Trophoblast cell (in vitro differentiated cells and primary cell): ENCODE data around the gene ADARB2.

Source experiments
- DNase-seq, 2 donors: peaks; one replicate each; pipeline ENCODE4 v3.0.0-alpha.2; 2016
- H2AFZ ChIP-seq: 2 replicates; pipeline ENCODE4 v1.6.1; 2013; ENCODE audit warnings: low read length, moderate library complexity, mild to moderate bottlenecking; ENCODE audit not compliant: insufficient read depth, poor library complexity
- H2AK5ac ChIP-seq: 2 replicates; pipeline ENCODE4 v1.6.1; 2013; ENCODE audit warnings: mild to moderate bottlenecking, low read length
- H2BK120ac ChIP-seq: 2 replicates; pipeline ENCODE4 v1.6.1; 2013; ENCODE audit warnings: low read length, mild to moderate bottlenecking, moderate library complexity; ENCODE audit not compliant: insufficient read depth, poor library complexity
- H2BK12ac ChIP-seq: 2 replicates; pipeline ENCODE4 v1.6.1; 2013; ENCODE audit warnings: mild to moderate bottlenecking, low read length, moderate library complexity
- H2BK5ac ChIP-seq: 2 replicates; pipeline ENCODE4 v1.6.1; 2013; ENCODE audit warnings: low read length, low read depth, moderate library complexity, mild to moderate bottlenecking; ENCODE audit not compliant: poor library complexity
- H3K14ac ChIP-seq: 2 replicates; pipeline ENCODE4 v1.6.1; 2013; ENCODE audit warnings: mild to moderate bottlenecking, low read length
- H3K18ac ChIP-seq: 2 replicates; pipeline ENCODE4 v1.6.1; 2013; ENCODE audit warnings: mild to moderate bottlenecking, low read length
- H3K23ac ChIP-seq: 2 replicates; pipeline ENCODE4 v1.6.1; 2013; ENCODE audit warnings: low read length
- H3K27ac ChIP-seq: 2 replicates; pipeline ENCODE4 v1.5.1; 2013; ENCODE audit warnings: low read depth, mild to moderate bottlenecking, inconsistent platforms, low read length, moderate library complexity
- H3K27me3 ChIP-seq: 2 replicates; pipeline ENCODE4 v1.6.1; 2013; ENCODE audit warnings: inconsistent platforms, mild to moderate bottlenecking, low read length, moderate library complexity; ENCODE audit not compliant: insufficient read depth
- H3K36me3 ChIP-seq, 2 experiments: 1 replicate in 1 of 2; 2 replicates in 1 of 2; pipeline ENCODE4 v1.6.1; 2013; ENCODE audit warnings: low read length in 2 of 2, mild to moderate bottlenecking in 2 of 2, moderate library complexity in 1 of 2; ENCODE audit not compliant: insufficient read depth in 2 of 2, control insufficient read depth in 1 of 2
- H3K4ac ChIP-seq: 2 replicates; pipeline ENCODE4 v1.6.1; 2013; ENCODE audit warnings: low read depth, mild to moderate bottlenecking, low read length, moderate library complexity
- H3K4me1 ChIP-seq, 2 experiments: 1 replicate in 1 of 2; 2 replicates in 1 of 2; pipeline ENCODE4 v1.6.1; 2013; ENCODE audit warnings: low read length in 2 of 2, mild to moderate bottlenecking in 2 of 2, moderate library complexity in 1 of 2; ENCODE audit not compliant: insufficient read depth in 2 of 2, control insufficient read depth in 1 of 2
- H3K4me2 ChIP-seq: 2 replicates; pipeline ENCODE4 v1.6.1; 2013; ENCODE audit warnings: inconsistent platforms, mild to moderate bottlenecking, low read length, moderate library complexity
- H3K4me3 ChIP-seq: 2 replicates; pipeline ENCODE4 v1.5.1; 2013; ENCODE audit warnings: mild to moderate bottlenecking, low read depth, low read length, inconsistent platforms
- H3K79me1 ChIP-seq: one replicate; pipeline ENCODE4 v1.6.1; 2013; ENCODE audit warnings: low read length
- H3K79me2 ChIP-seq: 2 replicates; pipeline ENCODE4 v1.6.1; 2013; ENCODE audit warnings: low read length, mild to moderate bottlenecking; ENCODE audit not compliant: control insufficient read depth, insufficient read depth, poor library complexity
- H3K9ac ChIP-seq: 2 replicates; pipeline ENCODE4 v1.6.1; 2013; ENCODE audit warnings: mild to moderate bottlenecking, low read length
- H3K9me3 ChIP-seq: 2 replicates; pipeline ENCODE4 v1.6.1; 2013; ENCODE audit warnings: low read depth, mild to moderate bottlenecking, control low read depth, inconsistent platforms, low read length; ENCODE audit not compliant: insufficient read depth
- H4K12ac ChIP-seq: 2 replicates; pipeline ENCODE4 v1.6.1; 2013; ENCODE audit warnings: low read depth, mild to moderate bottlenecking, low read length, moderate library complexity
- H4K8ac ChIP-seq: 2 replicates; pipeline ENCODE4 v1.6.1; 2013; ENCODE audit warnings: low read depth, mild to moderate bottlenecking, low read length, moderate library complexity
- H4K91ac ChIP-seq: one replicate; pipeline ENCODE4 v1.6.1; 2013; ENCODE audit warnings: low read depth, mild to moderate bottlenecking, low read length, moderate library complexity
- WGBS: extraction: QIAGEN DNeasy Blood & Tissue Kit; methylation state at CpG from one replicate; pipeline ENCODE4 v1.1.7; 2013; ENCODE audit warnings: missing lambda C conversion rate; ENCODE audit not compliant: insufficient read length, insufficient coverage; ENCODE audit errors: extremely low coverage; 5-methylcytosine and 5-hydroxymethylcytosine counted together

ADARB2 gene

GRCh38 chr10:1366322-1366691 lies 371.0 kb downstream of the ADARB2 start:
- no peak overlapping the region for H3K27ac ChIP-seq
- no peak overlapping the region for H2BK12ac ChIP-seq
- no peak overlapping the region for H3K4ac ChIP-seq
- H3K4me3 ChIP-seq: no peak overlapping the region
- no peak overlapping the region for H4K91ac ChIP-seq
- H3K23ac ChIP-seq: no peak overlapping the region
- no peaks in the 10 kb centered on the region for H3K79me1 ChIP-seq
- H3K18ac ChIP-seq: no peak overlapping the region
- H2AK5ac ChIP-seq: no peak overlapping the region
- no peak overlapping the region for H2AFZ ChIP-seq
- H3K9ac ChIP-seq: no peak overlapping the region
- no peaks in the 10 kb centered on the region for H3K27me3 ChIP-seq
- H3K36me3 ChIP-seq: no peaks in the 10 kb centered on the region
- H3K4me1 ChIP-seq: peaks cover 3 to 8% of the 10 kb centered on the region in 2 experiments
- H2BK5ac ChIP-seq: no peak overlapping the region
- peaks cover 2% of the 10 kb centered on the region for H3K79me2 ChIP-seq
- no peak overlapping the region for H2BK120ac ChIP-seq
- no peak overlapping the region for H4K8ac ChIP-seq
- no peak overlapping the region for H3K4me2 ChIP-seq
- DNase-seq: no peak
- no CpG with 5 or more reads among the region's 6 CpGs for WGBS
- no peak overlapping the region for H4K12ac ChIP-seq
- no peak overlapping the region for H3K14ac ChIP-seq
- peaks cover 2% of the 10 kb centered on the region for H3K9me3 ChIP-seq

- Histone ChIP-seq H3K14ac (no peak overlapping the region), H3K4me1 (peaks cover 6 to 8% of the 10 kb centered on the region in 2 experiments), H4K91ac (no peak overlapping the region), H2BK12ac (no peak overlapping the region), H4K12ac (no peak overlapping the region), H3K23ac (no peak overlapping the region), H2AK5ac (no peak overlapping the region), H3K9ac (no peak overlapping the region), H3K9me3 (peaks cover 2% of the 10 kb centered on the region), H3K27me3 (no peaks in the 10 kb centered on the region), H3K18ac (no peak overlapping the region), H2BK5ac (no peak overlapping the region), H3K27ac (no peak overlapping the region), H2AFZ (no peak overlapping the region), H3K4ac (no peak overlapping the region), H2BK120ac (no peak overlapping the region), H3K4me2 (no peak overlapping the region), H3K36me3 (no peaks in the 10 kb centered on the region), H3K79me1 (no peaks in the 10 kb centered on the region), H3K4me3 (no peak overlapping the region), H3K79me2 (peaks cover 2% of the 10 kb centered on the region), H4K8ac (no peak overlapping the region)
- WGBS: no CpG with 5 or more reads among the region's 8 CpGs
- no peak for DNase-seq
Observed at GRCh38 chr10:1365540-1366321, 371.6 kb downstream of the ADARB2 start.

- no peaks in the 10 kb centered on the region for H3K27me3 ChIP-seq
- H4K12ac ChIP-seq: no peak overlapping the region
- H2BK120ac ChIP-seq: no peak overlapping the region
- no peak overlapping the region for H4K91ac ChIP-seq
- H3K79me1 ChIP-seq: peaks cover 4% of the 10 kb centered on the region
- H3K4ac ChIP-seq: no peak overlapping the region
- no peak overlapping the region for H2AFZ ChIP-seq
- no peak overlapping the region for H2BK12ac ChIP-seq
- peaks cover 15 to 19% of the 10 kb centered on the region in 2 experiments for H3K4me1 ChIP-seq
- DNase-seq: no peak
- no peak overlapping the region for H3K18ac ChIP-seq
- WGBS: no CpG with 5 or more reads among the region's 16 CpGs
- H3K4me3 ChIP-seq: no peak overlapping the region
- H2AK5ac ChIP-seq: no peak overlapping the region
- peaks cover 2% of the 10 kb centered on the region for H3K79me2 ChIP-seq
- H4K8ac ChIP-seq: no peak overlapping the region
- no peak overlapping the region for H3K27ac ChIP-seq
- no peak overlapping the region for H3K23ac ChIP-seq
- no peaks in the 10 kb centered on the region for H3K36me3 ChIP-seq
- H3K9ac ChIP-seq: no peak overlapping the region
- no peak overlapping the region for H3K14ac ChIP-seq
- H2BK5ac ChIP-seq: no peak overlapping the region
- peaks cover 4% of the 10 kb centered on the region for H3K9me3 ChIP-seq
- H3K4me2 ChIP-seq: no peak overlapping the region
Observed at GRCh38 chr10:1364151-1364910, 373.0 kb downstream of the ADARB2 start.

GRCh38 chr10:1363446-1364121 lies 373.7 kb downstream of the ADARB2 start:
- DNase-seq: no peak
- no peak overlapping the region for H3K27ac ChIP-seq
- peaks cover under 1% of the 10 kb centered on the region for H3K79me2 ChIP-seq
- H2BK5ac ChIP-seq: no peak overlapping the region
- H3K18ac ChIP-seq: no peak overlapping the region
- H4K91ac ChIP-seq: no peak overlapping the region
- no peak overlapping the region for H2AK5ac ChIP-seq
- H3K9me3 ChIP-seq: peaks cover 4% of the 10 kb centered on the region
- no peak overlapping the region for H2BK120ac ChIP-seq
- H3K9ac ChIP-seq: no peak overlapping the region
- H3K4ac ChIP-seq: no peak overlapping the region
- WGBS: no CpG with 5 or more reads among the region's 63 CpGs
- H3K79me1 ChIP-seq: peaks cover 4% of the 10 kb centered on the region
- H3K4me1 ChIP-seq: peaks cover 13 to 17% of the 10 kb centered on the region in 2 experiments
- no peak overlapping the region for H2AFZ ChIP-seq
- no peak overlapping the region for H2BK12ac ChIP-seq
- no peak overlapping the region for H4K12ac ChIP-seq
- H4K8ac ChIP-seq: no peak overlapping the region
- H3K36me3 ChIP-seq: no peaks in the 10 kb centered on the region
- H3K4me2 ChIP-seq: no peak overlapping the region
- H3K14ac ChIP-seq: no peak overlapping the region
- no peaks in the 10 kb centered on the region for H3K27me3 ChIP-seq
- H3K4me3 ChIP-seq: no peak overlapping the region
- H3K23ac ChIP-seq: no peak overlapping the region
